Activated B cell treated with CpG ODN at 0.5 μM for 24 hours (primary cell): ENCODE measurements around the gene SAP30BP. TPM values are rescaled to one million over a fixed set of nuclear protein-coding genes. Genes with fewer than 3 reads are reported as not detected.

Experiments
- ATAC-seq: fragments of 200-7000 bp; cut with Tn5 transposase; one replicate; pipeline ENCODE4 v1.10.0; 2021; ENCODE audit warnings: low read depth, mild to moderate bottlenecking, moderate library complexity
- CTCF ChIA-PET: fragments of 350-600 bp; sonication (Branson Sonifier 250); formaldehyde crosslinking; loops from one replicate; lab custom pipeline; 2021; ENCODE audit warnings: antibody characterized with exemption; lab: Charles Lee
- POLR2A ChIA-PET: fragments of 350-600 bp; sonication (Branson Sonifier 250); formaldehyde crosslinking; loops from one replicate; lab custom pipeline; 2021; ENCODE audit warnings: antibody characterized with exemption; lab: Charles Lee
- DNase-seq: peaks from one replicate; pipeline ENCODE4 v3.0.0; 2022
- H3K27ac Mint-ChIP-seq: one replicate; pipeline ENCODE4 v1.8.0; 2020; ENCODE audit warnings: mixed read lengths
- H3K27me3 Mint-ChIP-seq: one replicate; pipeline ENCODE4 v1.8.0; 2021; ENCODE audit warnings: mixed read lengths
- H3K36me3 Mint-ChIP-seq: one replicate; pipeline ENCODE4 v1.8.0; 2021; ENCODE audit warnings: low read depth, mixed read lengths
- H3K4me1 Mint-ChIP-seq: one replicate; pipeline ENCODE4 v1.8.0; 2021; ENCODE audit warnings: mixed read lengths
- H3K4me3 Mint-ChIP-seq: one replicate; pipeline ENCODE4 v1.8.0; 2020; ENCODE audit warnings: mild to moderate bottlenecking, mixed read lengths
- H3K9me3 Mint-ChIP-seq: one replicate; pipeline ENCODE4 v1.8.0; 2020; ENCODE audit warnings: mixed read lengths
- CTCF ChIP-seq: fragments of 200-600 bp; IDR thresholded peaks from one replicate; pipeline ENCODE4 v1.8.0; 2022; ENCODE audit warnings: antibody characterized with exemption, mild to moderate bottlenecking
- intact Hi-C: fragments of 100-400 bp; cut with micrococcal nuclease; formaldehyde crosslinking; loops from one replicate; pipeline ENCODE4 v1.15.1; 2024
- total RNA-seq: library from RNA; stranded (reverse); gene quantifications from 2 replicates; pipeline ENCODE4 v1.2.3, GENCODE V29; 2022

Gene SAP30BP
- total RNA-seq, 1 donor from 2014 or later: 184 TPM

DNA sequence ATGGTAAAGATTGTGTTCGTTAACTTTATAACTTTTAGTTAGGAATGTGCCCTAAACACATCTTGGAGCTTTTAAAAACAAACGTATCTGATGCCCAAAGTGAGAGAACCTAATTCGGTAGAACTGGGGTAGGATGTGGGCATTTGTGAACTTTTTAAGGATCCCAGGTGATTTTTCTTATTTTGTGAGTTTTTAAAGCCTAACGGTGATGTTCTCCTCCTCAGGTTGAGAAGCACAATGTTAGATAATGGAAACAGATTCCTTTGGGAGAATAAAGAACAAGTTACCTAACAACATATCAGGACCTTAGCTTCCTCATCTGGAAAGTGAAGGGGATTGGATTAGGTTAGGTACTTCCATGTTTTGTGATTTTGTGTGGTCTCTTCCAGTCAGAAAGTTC lies 687 bp downstream of the SAP30BP start:
- Mint-ChIP-seq H3K4me3 (no peak overlapping the region), H3K27me3 (no peaks in the 10 kb centered on the region), H3K36me3 (peaks cover 48% of the 10 kb centered on the region), H3K9me3 (no peaks in the 10 kb centered on the region), H3K4me1 (peaks cover 44% of the 10 kb centered on the region), H3K27ac (no peak overlapping the region)
- ATAC-seq (no peak), DNase-seq (no peak)
- CTCF ChIA-PET: interaction anchor here (0.9 to 2.2 kb wide), 3 partner anchors 8 to 16 kb away, joined by 3 to 8 read pairs (median 3); no protein-coding TSS in a partner anchor
- TF ChIP-seq CTCF: no peak
- intact Hi-C loops: loop anchor here (1.0 to 5.0 kb wide), 5 partner anchors 21 to 839 kb away; partner anchors contain the start of genes SLC25A19 and UNK
- POLR2A ChIA-PET: interaction anchor here (0.5 to 2.1 kb wide), 6 partner anchors 10 to 370 kb away, joined by 3 to 16 read pairs (median 7); partner anchors contain the start of gene SMIM5

DNA sequence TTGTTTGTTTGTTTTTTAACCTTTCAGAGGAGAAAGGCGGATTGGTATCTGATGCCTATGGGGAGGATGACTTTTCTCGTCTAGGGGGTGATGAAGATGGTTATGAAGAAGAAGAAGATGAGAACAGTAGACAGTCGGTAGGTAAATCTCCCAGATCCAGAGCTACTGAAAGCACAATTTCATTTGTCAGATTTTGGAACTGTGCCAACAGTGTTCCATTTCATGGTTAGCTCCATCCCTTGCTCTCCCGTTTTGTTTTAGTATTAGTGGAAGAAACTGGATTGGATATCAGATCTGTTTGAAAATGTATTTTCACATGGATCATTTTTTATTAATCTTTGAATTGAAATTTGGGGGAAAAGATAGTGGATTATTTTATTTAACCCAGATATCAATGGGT lies 1.4 kb downstream of the SAP30BP start:
- intact Hi-C loops: loop anchor here (5.0 kb wide), 2 partner anchors 179 to 839 kb away; no protein-coding TSS in a partner anchor
- Mint-ChIP-seq H3K27ac (no peak overlapping the region), H3K36me3 (peaks cover 55% of the 10 kb centered on the region), H3K9me3 (no peaks in the 10 kb centered on the region), H3K4me1 (peaks cover 40% of the 10 kb centered on the region), H3K27me3 (no peaks in the 10 kb centered on the region), H3K4me3 (no peak overlapping the region)
- POLR2A ChIA-PET: interaction anchor here (1.2 kb wide), 1 partner anchor 13 kb away, joined by 3 read pairs; no protein-coding TSS in a partner anchor
- TF ChIP-seq CTCF: no peak
- no peak for ATAC-seq
- CTCF ChIA-PET: no interaction called here
- DNase-seq: no peak

- intact Hi-C loops: no loop called here
- ATAC-seq (no peak), DNase-seq (no peak)
- ChIA-PET CTCF (interaction anchor here (0.6 to 7.7 kb wide), 5 partner anchors 10 to 246 kb away, joined by 3 to 66 read pairs (median 5); partner anchors contain the start of gene SMIM5), POLR2A (interaction anchor here (0.5 kb wide), 1 partner anchor 48 kb away, joined by 3 read pairs; no protein-coding TSS in a partner anchor)
- no peaks in the 10 kb centered on the region for H3K27me3 Mint-ChIP-seq
- H3K36me3 Mint-ChIP-seq: peaks cover 57% of the 10 kb centered on the region
- H3K27ac Mint-ChIP-seq: no peak overlapping the region
- H3K4me3 Mint-ChIP-seq: no peak overlapping the region
- H3K9me3 Mint-ChIP-seq: no peaks in the 10 kb centered on the region
- no peak for TF ChIP-seq CTCF
- peaks cover 20% of the 10 kb centered on the region for H3K4me1 Mint-ChIP-seq
These were observed 3.7 kb downstream of the SAP30BP start for GRCh38 chr17:75670868-75671267.

DNA sequence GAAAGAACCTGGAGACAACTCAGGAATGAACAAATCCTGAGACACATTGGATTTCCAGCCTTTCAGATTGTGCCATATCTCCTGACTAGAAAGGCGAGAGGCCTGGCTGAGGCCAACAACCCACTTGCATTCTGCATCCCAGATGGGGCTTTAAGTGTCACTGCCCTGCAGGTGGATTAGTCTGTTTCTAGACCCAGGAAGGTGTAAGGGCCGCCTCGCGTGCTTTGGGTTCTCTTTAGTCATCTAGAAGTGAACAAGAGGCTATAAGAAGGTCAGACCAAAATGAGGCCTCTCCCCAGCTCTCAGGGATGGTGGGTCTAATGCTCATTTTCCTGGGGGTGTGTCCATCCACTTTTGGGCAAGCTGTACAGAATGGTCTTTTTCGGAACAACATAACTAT lies 4.9 kb downstream of the SAP30BP start:
- no peak overlapping the region for H3K27ac Mint-ChIP-seq

More for the DNA sequence above, 4.9 kb downstream of the SAP30BP start:
- DNase-seq (no peak), ATAC-seq (no peak)
- Mint-ChIP-seq H3K4me3 (no peak overlapping the region), H3K9me3 (no peaks in the 10 kb centered on the region), H3K36me3 (peaks cover 66% of the 10 kb centered on the region), H3K4me1 (peaks cover 19% of the 10 kb centered on the region), H3K27me3 (no peaks in the 10 kb centered on the region)
- CTCF ChIA-PET: interaction anchor here (1.1 to 7.7 kb wide), 6 partner anchors 12 to 81 kb away, joined by 3 to 66 read pairs (median 5); partner anchors contain the start of gene SMIM5
- POLR2A ChIA-PET: no interaction called here
- intact Hi-C loops: no loop called here
- TF ChIP-seq CTCF: no peak
